MM.1S (cell line): Measurements from ENCODE around the gene AMPD2.

Experiments
- EZH2 ChIP-seq: fragments of 300-600 bp; sonication (generic); optimal IDR thresholded peaks from 2 replicates; pipeline ENCODE3; 2017; ENCODE audit warnings: low read depth, mild to moderate bottlenecking, antibody characterized with exemption, low read length, mixed read lengths
- EZH2phosphoT487 ChIP-seq: fragments of 300-600 bp; sonication (generic); IDR thresholded peaks from 2 replicates; pipeline ENCODE4 v1.6.1; 2018; ENCODE audit warnings: antibody characterized with exemption, low read length
- TF ChIP-seq, protein P1 (sequence below): fragments of 300-600 bp; sonication (generic); IDR thresholded peaks from 2 replicates; pipeline ENCODE4 v1.5.1; 2016; ENCODE audit warnings: antibody characterized with exemption, low read length, mixed read lengths

DNA sequence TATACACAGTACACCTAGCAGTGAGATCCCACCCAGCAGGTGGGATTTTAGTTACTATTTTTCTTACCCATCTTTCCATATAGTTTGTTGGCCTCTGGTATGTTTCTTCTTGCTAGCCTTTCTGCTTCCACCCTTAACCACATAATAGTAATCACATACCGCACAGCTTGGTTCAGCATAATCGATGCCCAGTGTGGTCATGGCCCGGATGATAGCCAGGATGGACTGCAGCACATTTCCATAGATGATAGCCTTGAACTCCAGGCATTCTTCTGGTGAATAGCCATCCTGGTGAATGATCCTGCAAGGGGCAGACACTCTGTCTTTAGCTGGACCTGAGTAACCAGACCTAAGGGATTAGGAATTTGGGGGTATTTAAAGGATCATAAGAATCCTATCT lies 9.8 kb upstream of the AMPD2 start:
- TF ChIP-seq EZH2 (no peak), EZH2phosphoT487 (no peak)
- TF ChIP-seq, protein P1, sequence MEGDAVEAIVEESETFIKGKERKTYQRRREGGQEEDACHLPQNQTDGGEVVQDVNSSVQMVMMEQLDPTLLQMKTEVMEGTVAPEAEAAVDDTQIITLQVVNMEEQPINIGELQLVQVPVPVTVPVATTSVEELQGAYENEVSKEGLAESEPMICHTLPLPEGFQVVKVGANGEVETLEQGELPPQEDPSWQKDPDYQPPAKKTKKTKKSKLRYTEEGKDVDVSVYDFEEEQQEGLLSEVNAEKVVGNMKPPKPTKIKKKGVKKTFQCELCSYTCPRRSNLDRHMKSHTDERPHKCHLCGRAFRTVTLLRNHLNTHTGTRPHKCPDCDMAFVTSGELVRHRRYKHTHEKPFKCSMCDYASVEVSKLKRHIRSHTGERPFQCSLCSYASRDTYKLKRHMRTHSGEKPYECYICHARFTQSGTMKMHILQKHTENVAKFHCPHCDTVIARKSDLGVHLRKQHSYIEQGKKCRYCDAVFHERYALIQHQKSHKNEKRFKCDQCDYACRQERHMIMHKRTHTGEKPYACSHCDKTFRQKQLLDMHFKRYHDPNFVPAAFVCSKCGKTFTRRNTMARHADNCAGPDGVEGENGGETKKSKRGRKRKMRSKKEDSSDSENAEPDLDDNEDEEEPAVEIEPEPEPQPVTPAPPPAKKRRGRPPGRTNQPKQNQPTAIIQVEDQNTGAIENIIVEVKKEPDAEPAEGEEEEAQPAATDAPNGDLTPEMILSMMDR = no peak
